ENCODE measurements around the gene ELOB. TPM values are rescaled to one million over a fixed set of nuclear protein-coding genes. Genes with fewer than 3 reads are reported as not detected.
A peak's percentile ranks its signal among the peaks of the same experiment; 100 is the strongest.

Gene ELOB
- total RNA-seq, 1 donor: 263 TPM

GRCh38 chr16:2769675-2770056 lies 7.4 kb downstream of the ELOB start:
- no peak for DNase-seq (ENCODE audit: low read depth in 2 of 3, low spot score in 2 of 3)

GRCh38 chr16:2769100-2769529 lies 8.0 kb downstream of the ELOB start:
- no peak for DNase-seq (ENCODE audit: low read depth in 2 of 3, low spot score in 2 of 3)

GRCh38 chr16:2768403-2769089 lies 8.5 kb downstream of the ELOB start:
- DNase-seq (ENCODE audit: low read depth in 2 of 3, low spot score in 2 of 3): no peak

- no peak for DNase-seq (ENCODE audit: low read depth in 2 of 3, low spot score in 2 of 3)
Measured at GRCh38 chr16:2767891-2768290, 9.2 kb downstream of the ELOB start.

- no peak for DNase-seq (ENCODE audit: low read depth in 2 of 3, low spot score in 2 of 3)
Measured at GRCh38 chr16:2767140-2767731, 9.8 kb downstream of the ELOB start.

- DNase-seq (ENCODE audit: low read depth in 2 of 3, low spot score in 2 of 3): no peak
Measured at GRCh38 chr16:2766430-2767139, 10.5 kb downstream of the ELOB start.

GRCh38 chr16:2765462-2766404 lies 11.3 kb downstream of the ELOB start:
- no peak for DNase-seq (ENCODE audit: low read depth in 2 of 3, low spot score in 2 of 3)

- DNase-seq (ENCODE audit: low read depth in 2 of 3, low spot score in 2 of 3): no peak
Measured at GRCh38 chr16:2764718-2765117, 12.4 kb downstream of the ELOB start.

- DNase-seq (ENCODE audit: low read depth in 2 of 3, low spot score in 2 of 3): no peak
Measured at GRCh38 chr16:2763173-2763572, 13.9 kb downstream of the ELOB start.

GRCh38 chr16:2762711-2763110 lies 14.4 kb downstream of the ELOB start:
- no peak for DNase-seq (ENCODE audit: low read depth in 2 of 3, low spot score in 2 of 3)

- DNase-seq (ENCODE audit: low read depth in 2 of 3, low spot score in 2 of 3): no peak
Measured at GRCh38 chr16:2761886-2762583, 15.0 kb downstream of the ELOB start.

GRCh38 chr16:2761472-2761871 lies 15.6 kb downstream of the ELOB start:
- no peak for DNase-seq (ENCODE audit: low read depth in 2 of 3, low spot score in 2 of 3)

GRCh38 chr16:2757344-2757743 lies 19.7 kb downstream of the ELOB start:
- no peak for DNase-seq (ENCODE audit: low read depth in 2 of 3, low spot score in 2 of 3)

- no peak for DNase-seq (ENCODE audit: low read depth in 2 of 3, low spot score in 2 of 3)
Measured at GRCh38 chr16:2756288-2757015, 20.6 kb downstream of the ELOB start.

- no peak for DNase-seq (ENCODE audit: low read depth in 2 of 3, low spot score in 2 of 3)
Measured at GRCh38 chr16:2755158-2755557, 21.9 kb downstream of the ELOB start.

- DNase-seq (ENCODE audit: low read depth in 2 of 3, low spot score in 2 of 3): no peak
Measured at GRCh38 chr16:2753733-2754020, 23.4 kb downstream of the ELOB start.

- peak in 2 of 3 donors; percentile 69 to 76 for DNase-seq (ENCODE audit: low read depth in 2 of 3, low spot score in 2 of 3)
Measured at GRCh38 chr16:2752850-2753732, 24.0 kb downstream of the ELOB start.

GRCh38 chr16:2752035-2752849 lies 24.8 kb downstream of the ELOB start, which contains the start of gene SRRM2:
TSS of gene SRRM2 (plus strand) at chr16:2752638. CDS start at chr16:2756365, 3,727 bp downstream.
- DNase-seq (ENCODE audit: low read depth in 2 of 3, low spot score in 2 of 3): peak; percentile 97 to 99 (median 97)
